ENCODE measurements around the gene DROSHA.

DNA sequence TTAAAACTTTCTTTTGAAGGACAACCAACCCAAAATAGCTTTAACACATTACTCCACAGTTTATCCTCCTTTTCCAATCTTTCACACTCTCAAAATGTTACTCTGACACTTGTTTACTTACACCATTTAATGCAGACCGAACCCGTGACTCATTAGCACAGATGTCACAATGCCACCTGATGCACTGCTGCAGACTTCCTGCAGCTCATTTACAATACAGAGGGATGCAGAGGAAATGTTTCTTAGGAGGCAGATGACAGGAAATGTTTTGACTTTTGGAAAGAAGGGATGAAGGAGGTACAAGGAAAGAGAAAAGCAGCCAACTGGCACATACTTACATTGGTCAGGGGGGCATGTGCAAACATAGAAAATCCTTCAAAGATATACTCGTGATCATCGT is 39.0 kb downstream of the DROSHA start:
- TF ChIP-seq, protein P1, sequence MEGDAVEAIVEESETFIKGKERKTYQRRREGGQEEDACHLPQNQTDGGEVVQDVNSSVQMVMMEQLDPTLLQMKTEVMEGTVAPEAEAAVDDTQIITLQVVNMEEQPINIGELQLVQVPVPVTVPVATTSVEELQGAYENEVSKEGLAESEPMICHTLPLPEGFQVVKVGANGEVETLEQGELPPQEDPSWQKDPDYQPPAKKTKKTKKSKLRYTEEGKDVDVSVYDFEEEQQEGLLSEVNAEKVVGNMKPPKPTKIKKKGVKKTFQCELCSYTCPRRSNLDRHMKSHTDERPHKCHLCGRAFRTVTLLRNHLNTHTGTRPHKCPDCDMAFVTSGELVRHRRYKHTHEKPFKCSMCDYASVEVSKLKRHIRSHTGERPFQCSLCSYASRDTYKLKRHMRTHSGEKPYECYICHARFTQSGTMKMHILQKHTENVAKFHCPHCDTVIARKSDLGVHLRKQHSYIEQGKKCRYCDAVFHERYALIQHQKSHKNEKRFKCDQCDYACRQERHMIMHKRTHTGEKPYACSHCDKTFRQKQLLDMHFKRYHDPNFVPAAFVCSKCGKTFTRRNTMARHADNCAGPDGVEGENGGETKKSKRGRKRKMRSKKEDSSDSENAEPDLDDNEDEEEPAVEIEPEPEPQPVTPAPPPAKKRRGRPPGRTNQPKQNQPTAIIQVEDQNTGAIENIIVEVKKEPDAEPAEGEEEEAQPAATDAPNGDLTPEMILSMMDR (IDR thresholded peaks at IDR 0.05; ENCODE audit: low read depth, low read length), result no peak
- TF ChIP-seq POLR2A (IDR thresholded peaks at IDR 0.05; ENCODE audit: extremely low read depth, insufficient read length), result no peak
- TF ChIP-seq, protein P2, sequence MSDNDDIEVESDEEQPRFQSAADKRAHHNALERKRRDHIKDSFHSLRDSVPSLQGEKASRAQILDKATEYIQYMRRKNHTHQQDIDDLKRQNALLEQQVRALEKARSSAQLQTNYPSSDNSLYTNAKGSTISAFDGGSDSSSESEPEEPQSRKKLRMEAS (IDR thresholded peaks at IDR 0.05; ENCODE audit: low read depth, low read length), result no peak
- TF ChIP-seq MYC (IDR thresholded peaks at IDR 0.05; ENCODE audit: low read depth, low read length), result no peak

Measured in NB4 (cell line).